Ovary (tissue), 9 donors: ENCODE results near the gene MMAB. TPM values are rescaled to one million over a fixed set of nuclear protein-coding genes. Genes with fewer than 3 reads are reported as not detected.

Experiments used
- DNase-seq, 5 donors: peaks; one replicate each; pipeline ENCODE4 v3.0.0-alpha.2; 2019 to 2020
- H3K27ac ChIP-seq, 2 donors: fragments of 200-600 bp; one replicate each; pipeline versions ENCODE4 v1.5.1 to v1.8.0; 2019 to 2022
- H3K27me3 ChIP-seq: fragments of 200-600 bp; one replicate; pipeline ENCODE4 v1.8.0; 2022
- H3K36me3 ChIP-seq: fragments of 200-600 bp; sonication (generic); one replicate; pipeline ENCODE4 v1.5.1; 2019
- H3K4me1 ChIP-seq: one replicate; pipeline ENCODE4 v1.8.1; 2013; ENCODE audit warnings: mild to moderate bottlenecking, moderate library complexity; ENCODE audit not compliant: insufficient read depth
- H3K4me3 ChIP-seq: fragments of 200-600 bp; sonication (generic); one replicate; pipeline ENCODE4 v1.5.1; 2017
- H3K9me3 ChIP-seq, 2 donors: fragments of 200-600 bp in 1 of 2; sonication (generic) in 1 of 2; one replicate each; pipeline versions ENCODE4 v1.5.1 to v1.8.1; 2013 to 2019; ENCODE audit warnings: mild to moderate bottlenecking in 1 of 2, moderate library complexity in 1 of 2
- EP300 ChIP-seq: sonication (generic); formaldehyde crosslinking; IDR thresholded peaks from one replicate; pipeline ENCODE4 v1.6.1; 2017; ENCODE audit warnings: antibody characterized with exemption
- POLR2A ChIP-seq: fragments of 450-650 bp; IDR thresholded peaks from one replicate; pipeline ENCODE4 v1.6.1; 2017; ENCODE audit warnings: antibody characterized with exemption, mild to moderate bottlenecking, moderate library complexity
- WGBS, 3 donors: extraction: QIAGEN DNeasy Blood & Tissue Kit in 1 of 3; methylation state at CpG; one replicate each; pipeline versions ENCODE4 v1.1.5 to v1.1.7; 2013 to 2017; 5-methylcytosine and 5-hydroxymethylcytosine counted together
- intact Hi-C, 4 donors: fragments of 100-400 bp; cut with DNase I; formaldehyde crosslinking; loops; one replicate each; pipeline versions ENCODE4 v1.11.0 to v1.15.1; 2022 to 2023
- polyA plus RNA-seq, 2 donors: library from polyadenylated mRNA; stranded (reverse); fragments of 200-250 nt in 1 of 2; fragments of 350-450 nt in 1 of 2; fragmentation: Illumina TruSeq in 1 of 2; extraction: RNeasy Lipid Tissue Mini Kit (QIAGEN cat#74804) in 1 of 2; gene quantifications; one replicate each; pipeline ENCODE4 v1.2.3, GENCODE V29; 2013 to 2014
- total RNA-seq, 7 donors: library from RNA; depleted of rRNA in 2 of 7; stranded (reverse); fragments of >200 nt in 2 of 7; fragmentation: NEBNext Ultra II Directional in 3 of 7; extraction: Animal tissue kit (Norgen Biotek cat#: 25700) in 3 of 7; gene quantifications; one replicate each; pipeline versions ENCODE4 v1.1.0 to v1.2.4, GENCODE V29; 2016 to 2023
- TF ChIP-seq, protein P1 (sequence below), 3 donors: fragments of 450-650 bp in 2 of 3; fragments of 200-600 bp in 1 of 3; IDR thresholded peaks; one replicate each; pipeline versions ENCODE4 v1.5.1 to v1.8.0; 2016 to 2022; ENCODE audit warnings: antibody characterized with exemption in 3 of 3, mild to moderate bottlenecking in 1 of 3
- donor health status: DM: no; HTN: no; CAD: no; lungs with moderate emphysema.
- donor health status: DM: no; HTN: no; CAD: no.
- donor health status: Bipolar disorder and iron deficiency.
- donor health status: DM: yes; HTN: yes; CAD: no.
- donor health status: DM: no; HTN: no; CAD: no.
- donor health status: DM: yes; HTN: yes; CAD: no.

Gene MMAB
- total and polyA plus RNA-seq, 9 donors: 20.2 to 94.9 (median 33.2) TPM

- H3K9me3 ChIP-seq: no peaks in the 10 kb centered on the region
- 91 to 93% (median 93%) methylated on average over 8 of the region's 8 CpGs for WGBS, 3 donors
- no peak overlapping the region for H3K27ac ChIP-seq
- no peak overlapping the region for H3K4me3 ChIP-seq
- DNase-seq: no peak
- TF ChIP-seq POLR2A: no peak
- TF ChIP-seq, protein P1, sequence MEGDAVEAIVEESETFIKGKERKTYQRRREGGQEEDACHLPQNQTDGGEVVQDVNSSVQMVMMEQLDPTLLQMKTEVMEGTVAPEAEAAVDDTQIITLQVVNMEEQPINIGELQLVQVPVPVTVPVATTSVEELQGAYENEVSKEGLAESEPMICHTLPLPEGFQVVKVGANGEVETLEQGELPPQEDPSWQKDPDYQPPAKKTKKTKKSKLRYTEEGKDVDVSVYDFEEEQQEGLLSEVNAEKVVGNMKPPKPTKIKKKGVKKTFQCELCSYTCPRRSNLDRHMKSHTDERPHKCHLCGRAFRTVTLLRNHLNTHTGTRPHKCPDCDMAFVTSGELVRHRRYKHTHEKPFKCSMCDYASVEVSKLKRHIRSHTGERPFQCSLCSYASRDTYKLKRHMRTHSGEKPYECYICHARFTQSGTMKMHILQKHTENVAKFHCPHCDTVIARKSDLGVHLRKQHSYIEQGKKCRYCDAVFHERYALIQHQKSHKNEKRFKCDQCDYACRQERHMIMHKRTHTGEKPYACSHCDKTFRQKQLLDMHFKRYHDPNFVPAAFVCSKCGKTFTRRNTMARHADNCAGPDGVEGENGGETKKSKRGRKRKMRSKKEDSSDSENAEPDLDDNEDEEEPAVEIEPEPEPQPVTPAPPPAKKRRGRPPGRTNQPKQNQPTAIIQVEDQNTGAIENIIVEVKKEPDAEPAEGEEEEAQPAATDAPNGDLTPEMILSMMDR (IDR thresholded peaks at IDR 0.05): no peak
- no peak for TF ChIP-seq EP300
- no peaks in the 10 kb centered on the region for H3K27me3 ChIP-seq
- peaks cover 5% of the 10 kb centered on the region for H3K4me1 ChIP-seq
- H3K36me3 ChIP-seq: no peaks in the 10 kb centered on the region
- intact Hi-C loops: no loop called here
Observed at GRCh38 chr12:109537136-109537535, 36.2 kb downstream of the MMAB start.

DNA sequence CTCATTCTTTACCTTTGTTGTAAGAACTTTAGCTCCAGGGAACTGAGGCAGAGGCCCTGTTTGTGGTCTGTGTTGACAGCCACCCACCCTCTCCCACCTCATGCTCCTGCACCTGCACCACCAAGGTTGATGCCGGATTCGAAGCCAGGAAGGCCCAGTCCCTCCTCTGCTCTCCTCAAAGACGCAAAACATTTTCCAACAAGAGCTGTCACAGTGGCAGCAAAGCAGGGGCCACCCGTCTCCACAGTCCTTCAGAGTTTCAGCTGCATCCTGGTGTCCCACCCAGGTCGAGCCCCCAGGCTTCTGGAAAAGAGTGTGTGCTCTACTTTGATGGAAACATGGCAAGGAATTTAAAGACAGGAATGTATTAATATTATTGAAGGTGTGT lies 37.4 kb downstream of the MMAB start:
- Histone ChIP-seq H3K4me1 (peaks cover 4% of the 10 kb centered on the region), H3K9me3 (no peaks in the 10 kb centered on the region), H3K27me3 (no peaks in the 10 kb centered on the region), H3K27ac (no peak overlapping the region), H3K4me3 (no peak overlapping the region), H3K36me3 (no peaks in the 10 kb centered on the region)
- WGBS, 3 donors: 89 to 91% (median 90%) methylated on average over 5 of the region's 5 CpGs
- TF ChIP-seq, protein P1 (IDR thresholded peaks at IDR 0.05): no peak
- no peak for TF ChIP-seq POLR2A
- no peak for TF ChIP-seq EP300
- intact Hi-C loops: no loop called here
- DNase-seq: no peak

GRCh38 chr12:109535231-109535862 lies 38.0 kb downstream of the MMAB start:
- no peak overlapping the region for H3K27ac ChIP-seq
- DNase-seq: no peak
- H3K27me3 ChIP-seq: no peaks in the 10 kb centered on the region
- no peaks in the 10 kb centered on the region for H3K36me3 ChIP-seq
- WGBS, 3 donors: 88 to 90% (median 89%) methylated on average over 25 of the region's 25 CpGs
- no peak overlapping the region for H3K4me3 ChIP-seq
- intact Hi-C loops: no loop called here
- no peaks in the 10 kb centered on the region for H3K4me1 ChIP-seq
- no peaks in the 10 kb centered on the region for H3K9me3 ChIP-seq
- no peak for TF ChIP-seq EP300
- TF ChIP-seq POLR2A: no peak
- TF ChIP-seq, protein P1 (IDR thresholded peaks at IDR 0.05): no peak

- no peaks in the 10 kb centered on the region for H3K4me1 ChIP-seq
- H3K4me3 ChIP-seq: no peak overlapping the region
- TF ChIP-seq EP300 (no peak), POLR2A (no peak)
- TF ChIP-seq, protein P1 (IDR thresholded peaks at IDR 0.05): no peak
- no peaks in the 10 kb centered on the region for H3K9me3 ChIP-seq
- no peak overlapping the region for H3K27ac ChIP-seq
- H3K27me3 ChIP-seq: no peaks in the 10 kb centered on the region
- no peak for DNase-seq
- no peaks in the 10 kb centered on the region for H3K36me3 ChIP-seq
- WGBS, 3 donors: 90 to 93% (median 90%) methylated on average over 15 of the region's 15 CpGs
- intact Hi-C loops: no loop called here
Observed at GRCh38 chr12:109534456-109534855, 38.8 kb downstream of the MMAB start.
